HG03565 (cell line): ENCODE data around the gene PIK3R1.

Experiments used
- ATAC-seq: cut with Tn5 transposase; IDR thresholded peaks from one replicate; pipeline ENCODE4 v1.9.1; 2021; ENCODE audit warnings: mild to moderate bottlenecking, moderate library complexity; ENCODE audit not compliant: unreplicated experiment

The PIK3R1 gene

DNA sequence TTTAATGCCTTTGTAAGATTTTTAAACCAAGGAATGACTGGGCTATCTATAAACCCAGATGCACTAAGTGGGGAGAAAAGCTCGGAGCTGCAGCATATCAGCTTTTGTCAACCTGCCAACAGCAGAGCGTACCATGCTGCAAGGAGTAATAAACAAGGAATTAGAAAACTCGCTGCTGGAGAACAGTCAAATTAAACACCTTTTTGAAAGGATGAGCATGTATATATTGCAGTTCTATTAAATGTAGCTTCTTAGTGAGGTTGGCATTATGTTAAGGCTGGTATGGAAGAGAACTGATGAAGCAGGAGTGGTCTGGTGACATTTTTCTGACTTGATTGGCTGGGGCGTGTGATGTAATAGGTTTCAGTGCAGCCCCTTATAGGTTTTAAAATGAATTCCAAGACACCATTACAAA, 74.7 kb downstream of the PIK3R1 start:
- ATAC-seq: no peak

DNA sequence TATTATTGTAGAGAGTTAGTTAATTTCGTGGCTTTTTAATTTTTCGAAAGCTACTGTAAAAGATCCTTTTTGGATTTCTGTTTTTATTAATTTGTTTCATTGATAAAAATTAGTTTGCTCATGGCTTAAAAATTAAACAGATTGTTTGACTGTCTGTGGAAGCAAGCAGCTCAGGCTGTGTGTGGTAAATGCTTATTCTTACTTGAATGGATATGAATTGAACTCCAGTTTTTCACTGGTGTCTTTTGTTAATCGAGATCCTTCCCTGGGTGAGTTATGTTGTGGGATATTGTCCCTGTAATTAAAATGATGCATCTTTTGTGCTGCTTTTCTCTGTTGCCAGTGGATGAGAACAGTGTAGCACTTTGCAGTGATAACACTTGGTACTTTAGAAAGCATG, 75.3 kb downstream of the PIK3R1 start:
- ATAC-seq: no peak

DNA sequence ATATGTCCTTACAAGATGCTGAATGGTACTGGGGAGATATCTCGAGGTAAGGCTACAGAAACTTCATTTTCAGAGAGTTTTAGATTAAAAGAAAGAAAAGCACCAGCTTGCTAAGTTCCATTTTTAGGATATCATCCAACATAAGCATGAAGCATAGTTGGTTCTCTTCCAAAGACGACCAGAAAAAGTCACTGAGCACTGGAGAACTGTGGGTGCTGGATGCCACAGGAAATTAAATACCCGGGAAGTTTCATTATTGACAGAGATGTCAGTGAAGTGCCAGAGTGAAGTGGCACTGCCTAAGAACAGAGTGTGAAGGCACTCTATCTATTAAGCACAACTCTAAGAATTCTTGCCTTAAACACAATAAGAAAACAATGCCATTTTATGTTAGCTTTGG, 76.8 kb downstream of the PIK3R1 start:
- ATAC-seq: no peak

DNA sequence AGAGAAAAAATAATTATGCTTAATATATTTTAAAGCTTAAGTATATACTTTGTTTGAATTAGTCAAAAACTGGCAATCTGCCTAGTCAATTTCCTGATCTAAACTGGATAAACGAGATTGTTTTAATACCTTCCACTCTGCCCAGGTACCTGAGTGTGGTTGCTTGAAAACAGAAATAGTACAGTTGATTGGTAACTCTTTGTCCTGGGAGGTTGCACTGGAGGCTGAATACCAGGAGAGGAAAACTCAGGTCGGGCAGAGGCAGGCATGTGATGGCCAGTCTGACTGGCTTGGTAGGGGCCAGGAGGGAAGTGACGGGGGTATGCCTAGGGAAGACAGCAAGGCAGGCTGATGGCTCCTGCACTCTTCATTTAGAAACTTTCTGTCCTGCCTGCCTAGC, 80.2 kb downstream of the PIK3R1 start:
- no peak for ATAC-seq

DNA sequence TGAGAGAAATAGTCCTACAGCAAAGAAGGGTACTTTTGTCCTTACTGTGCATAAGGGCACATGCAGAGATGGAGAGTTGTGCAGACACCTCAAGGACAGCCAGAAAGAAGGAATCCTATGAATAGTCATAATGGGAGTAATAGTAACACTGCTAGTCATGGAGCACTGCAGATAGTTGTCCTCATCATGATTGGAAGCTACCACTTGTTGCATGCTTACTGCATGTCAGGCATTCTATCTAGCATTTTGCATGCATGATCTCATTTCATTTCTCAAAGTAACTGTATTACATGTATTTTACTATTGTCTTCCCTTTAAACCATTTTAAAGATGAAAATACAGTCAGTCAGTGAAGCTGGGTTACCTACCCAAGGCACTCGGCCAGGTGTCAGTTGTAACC, 81.3 kb downstream of the PIK3R1 start:
- no peak for ATAC-seq

DNA sequence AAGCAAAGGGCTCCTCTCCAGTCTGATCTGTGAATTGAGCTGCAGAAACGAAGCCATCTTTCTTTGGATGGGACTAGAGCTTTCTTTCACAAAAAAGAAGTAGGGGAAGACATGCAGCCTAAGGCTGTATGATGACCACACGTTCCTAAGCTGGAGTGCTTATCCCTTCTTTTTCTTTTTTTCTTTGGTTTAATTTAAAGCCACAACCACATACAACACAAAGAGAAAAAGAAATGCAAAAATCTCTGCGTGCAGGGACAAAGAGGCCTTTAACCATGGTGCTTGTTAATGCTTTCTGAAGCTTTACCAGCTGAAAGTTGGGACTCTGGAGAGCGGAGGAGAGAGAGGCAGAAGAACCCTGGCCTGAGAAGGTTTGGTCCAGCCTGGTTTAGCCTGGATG, 82.1 kb downstream of the PIK3R1 start:
- ATAC-seq: no peak

DNA sequence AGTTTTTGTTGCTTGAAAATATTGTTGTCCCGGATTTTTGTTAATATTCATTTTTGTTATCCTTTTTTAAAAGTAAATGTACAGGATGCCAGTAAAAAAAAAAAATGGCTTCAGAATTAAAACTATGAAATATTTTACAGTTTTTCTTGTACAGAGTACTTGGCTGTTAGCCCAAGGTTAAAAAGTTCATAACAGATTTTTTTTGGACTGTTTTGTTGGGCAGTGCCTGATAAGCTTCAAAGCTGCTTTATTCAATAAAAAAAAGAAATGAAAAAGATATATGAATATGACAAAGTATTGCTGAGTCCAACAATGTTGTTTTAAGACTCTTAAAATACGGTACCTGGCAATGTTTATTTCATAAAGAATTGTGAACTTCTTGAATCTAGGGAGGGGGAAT, 82.9 kb downstream of the PIK3R1 start:
- ATAC-seq: no peak

DNA sequence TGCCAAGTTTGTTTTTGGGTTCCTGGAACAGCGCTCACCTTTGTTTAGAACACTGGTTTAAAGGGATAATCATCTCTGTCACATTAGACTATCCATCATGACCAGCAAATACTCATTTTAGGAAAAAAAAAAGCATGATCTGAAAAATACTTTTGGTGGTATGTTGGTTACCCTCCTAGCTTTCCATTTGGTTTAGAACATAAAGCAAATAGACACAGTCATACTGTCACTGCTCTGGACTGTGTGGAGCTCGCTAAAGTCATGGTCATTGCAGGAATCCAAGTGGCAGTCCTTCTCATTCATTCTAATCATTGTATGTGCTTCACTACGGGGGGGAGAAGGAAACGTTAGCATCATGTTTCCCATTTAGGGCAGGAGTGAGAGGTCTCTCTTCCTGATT, 83.5 kb downstream of the PIK3R1 start:
- ATAC-seq: no peak

DNA sequence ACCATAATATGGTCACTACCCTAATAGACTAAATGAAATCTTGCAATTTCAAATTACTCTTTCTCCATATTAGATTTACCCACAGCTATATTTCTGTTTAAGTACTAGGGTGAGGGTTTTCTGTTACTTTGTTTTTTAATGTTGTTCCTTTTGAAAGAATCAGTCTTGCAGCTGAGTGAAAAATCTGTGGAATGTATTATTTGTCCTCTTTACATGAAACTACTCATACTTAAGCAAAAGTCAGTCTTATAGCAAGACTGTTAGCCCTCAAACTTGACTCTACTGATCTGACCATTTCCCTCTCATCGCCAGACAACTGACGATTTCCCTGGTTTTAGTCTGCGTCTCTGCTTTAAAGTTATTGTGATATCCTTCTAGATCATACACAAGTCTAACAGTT, 84.0 kb downstream of the PIK3R1 start:
- ATAC-seq: no peak

DNA sequence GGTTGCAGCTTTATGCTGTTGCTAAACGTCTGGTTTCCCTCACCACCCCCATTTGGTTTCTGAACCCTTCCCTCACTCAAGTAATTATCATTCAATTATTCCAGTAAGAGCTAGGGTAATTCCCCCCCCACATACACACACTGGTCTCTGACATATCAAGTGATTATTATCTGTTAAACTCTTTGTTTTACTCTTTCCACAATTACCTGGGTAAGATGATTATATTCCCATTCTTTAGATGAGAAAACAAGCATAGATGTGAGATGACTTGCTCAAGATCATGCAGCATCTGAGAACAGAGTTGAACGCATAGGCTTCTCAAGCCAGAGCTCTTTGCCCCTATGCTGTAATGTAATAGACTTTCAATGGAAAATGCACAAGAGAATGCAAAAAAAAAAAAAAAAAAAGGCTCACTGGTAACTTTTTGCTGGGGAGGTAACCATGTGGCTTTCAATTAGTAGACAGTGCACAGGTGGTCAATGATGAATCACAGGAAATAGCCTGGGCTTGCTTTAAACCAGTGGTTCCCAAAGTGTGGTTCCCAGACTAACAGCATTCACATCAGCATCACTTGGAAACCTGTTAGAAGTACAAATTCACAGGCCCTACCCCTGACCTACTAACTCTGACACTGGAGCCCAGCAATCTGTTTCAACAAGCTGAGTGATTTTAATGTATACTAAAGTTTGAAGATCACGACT, 87.6 kb downstream of the PIK3R1 start:
- ATAC-seq: no peak

DNA sequence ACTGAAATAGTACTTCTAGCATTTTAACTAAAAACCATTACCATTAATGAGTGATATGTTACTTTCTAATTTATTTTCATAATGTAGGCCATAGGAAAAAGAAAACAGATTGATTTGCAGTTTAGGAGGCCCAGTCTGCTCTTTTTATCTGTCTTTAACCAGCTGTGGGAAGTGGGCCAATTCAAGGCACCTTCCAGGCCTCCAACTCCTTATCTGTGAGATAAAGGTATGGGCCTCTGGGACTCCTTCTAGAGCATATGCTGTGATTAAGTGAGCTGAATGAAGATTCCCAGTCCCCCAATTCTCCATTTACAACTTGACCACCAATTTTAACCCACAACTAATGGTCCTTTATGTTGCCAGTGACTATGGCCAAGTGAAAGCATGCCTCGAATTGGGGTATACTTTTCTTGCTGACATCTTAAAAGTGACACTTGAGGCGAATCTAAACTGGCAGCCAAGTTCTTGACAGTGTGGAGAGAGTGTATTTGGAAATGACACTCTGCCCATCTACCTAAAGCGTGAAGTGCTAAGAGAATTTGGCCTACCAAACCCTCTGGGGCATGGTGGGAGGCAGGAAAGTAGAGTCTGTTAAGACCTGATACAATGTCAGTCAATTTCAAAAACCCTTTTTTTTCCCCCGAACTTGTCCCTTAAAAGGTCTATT, 88.3 kb downstream of the PIK3R1 start:
- no peak for ATAC-seq

DNA sequence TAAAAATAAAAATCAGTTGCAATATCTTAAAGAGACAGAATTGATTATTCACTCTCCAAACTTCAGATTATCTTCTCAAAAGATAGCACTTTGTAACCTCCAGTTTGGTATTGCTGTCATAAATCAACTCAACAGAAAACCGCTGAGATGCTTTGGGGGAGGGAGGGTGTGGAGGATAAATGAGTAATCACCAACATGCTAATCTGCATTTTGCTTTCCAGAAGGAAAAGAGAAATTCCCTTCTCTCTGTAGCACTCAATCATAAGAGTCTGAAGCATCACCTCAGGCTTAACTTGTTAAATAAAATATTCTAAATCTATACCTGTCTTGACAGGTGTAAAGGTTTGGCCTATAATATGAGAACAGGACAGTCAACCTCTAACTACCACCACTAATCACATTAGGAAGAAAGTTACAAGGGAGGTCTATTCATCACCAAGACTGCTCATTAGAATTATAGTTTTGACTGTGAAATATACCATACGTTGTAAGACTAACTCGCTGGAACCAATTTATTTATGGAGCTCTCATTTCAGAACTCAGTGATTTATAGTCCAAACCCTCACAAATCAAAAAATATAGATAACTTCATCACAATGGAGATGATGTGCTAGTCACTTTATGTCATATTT, 89.0 kb downstream of the PIK3R1 start:
- ATAC-seq: no peak

DNA sequence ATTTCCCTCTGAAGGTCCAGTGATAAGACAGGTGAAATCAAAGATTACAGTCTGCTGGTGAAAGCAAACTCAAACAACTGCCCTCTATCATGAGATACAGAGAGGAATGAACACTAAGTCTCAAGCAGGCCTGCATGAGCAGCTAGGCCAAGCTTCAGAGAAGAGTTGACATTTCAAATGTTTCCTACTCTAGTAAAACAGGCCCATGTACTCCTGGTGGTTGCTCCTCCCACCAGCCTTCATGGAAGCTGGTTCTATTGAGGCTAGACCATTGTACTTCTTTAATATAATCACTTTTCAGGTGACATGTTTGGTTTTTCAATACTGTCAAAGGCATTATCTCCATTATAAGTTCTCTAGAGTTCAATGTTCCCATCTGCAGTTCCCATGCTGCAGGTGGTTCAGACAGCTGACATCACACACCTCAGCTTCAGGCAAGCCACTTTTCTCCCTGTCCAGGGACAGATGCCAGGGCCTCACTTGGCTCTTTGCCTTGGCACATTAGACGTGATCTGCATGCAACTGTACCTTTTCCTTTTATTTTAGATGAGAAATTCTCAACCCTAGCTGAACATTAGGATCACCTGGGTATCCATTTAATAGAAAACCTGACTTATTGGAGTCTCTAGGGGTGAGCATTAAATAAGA, 89.8 kb downstream of the PIK3R1 start:
- ATAC-seq: no peak

DNA sequence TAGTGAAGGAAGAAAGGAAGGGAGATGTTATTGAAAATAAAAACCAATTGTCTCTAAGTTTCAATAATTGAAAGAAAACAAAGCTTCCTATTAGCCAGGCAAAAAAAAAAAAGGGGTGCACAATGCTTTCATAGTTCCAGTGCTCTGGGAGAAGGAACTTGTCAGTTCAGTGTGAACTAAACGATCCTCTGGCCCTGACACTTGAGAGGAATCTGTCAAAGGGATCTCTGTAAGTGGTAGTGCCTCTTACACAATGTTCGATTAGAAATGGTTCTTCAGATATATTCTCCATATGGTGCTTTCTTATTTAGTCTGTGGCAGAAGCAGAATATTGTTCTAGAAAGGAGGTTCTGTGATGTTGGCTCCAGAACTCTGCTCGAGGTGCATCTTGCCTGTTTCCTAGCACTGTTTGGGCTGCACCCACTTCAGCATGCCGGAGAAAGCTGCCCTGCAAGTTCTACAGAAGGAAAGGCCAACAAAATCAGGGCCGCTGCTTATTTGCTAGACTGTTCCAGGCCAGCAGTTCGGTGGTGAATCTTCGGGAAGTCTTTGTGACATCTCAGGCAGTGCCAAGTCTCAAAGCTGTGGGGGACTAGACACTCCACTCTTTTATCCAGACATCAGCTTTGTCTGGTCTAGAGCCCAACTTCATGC, 90.9 kb downstream of the PIK3R1 start:
- no peak for ATAC-seq

DNA sequence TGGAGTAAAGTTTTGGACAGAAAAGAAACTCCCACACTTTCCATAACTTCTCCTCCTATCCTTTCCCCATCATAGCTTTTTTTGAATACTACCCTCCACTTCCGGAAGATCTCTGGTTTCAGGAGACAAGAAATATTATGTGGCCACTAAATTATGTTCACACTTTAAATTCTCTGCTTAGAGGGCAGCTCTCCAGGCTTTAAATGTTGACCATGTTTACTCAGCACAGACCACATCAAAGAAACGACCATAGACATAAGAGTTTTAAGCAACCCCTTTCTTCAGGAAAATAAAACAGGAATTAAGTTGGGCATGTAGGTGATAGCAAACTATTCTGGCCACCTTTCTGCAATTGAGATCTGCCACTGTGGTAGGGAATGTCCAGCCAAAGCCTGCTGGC, 97.8 kb downstream of the PIK3R1 start:
- no peak for ATAC-seq

DNA sequence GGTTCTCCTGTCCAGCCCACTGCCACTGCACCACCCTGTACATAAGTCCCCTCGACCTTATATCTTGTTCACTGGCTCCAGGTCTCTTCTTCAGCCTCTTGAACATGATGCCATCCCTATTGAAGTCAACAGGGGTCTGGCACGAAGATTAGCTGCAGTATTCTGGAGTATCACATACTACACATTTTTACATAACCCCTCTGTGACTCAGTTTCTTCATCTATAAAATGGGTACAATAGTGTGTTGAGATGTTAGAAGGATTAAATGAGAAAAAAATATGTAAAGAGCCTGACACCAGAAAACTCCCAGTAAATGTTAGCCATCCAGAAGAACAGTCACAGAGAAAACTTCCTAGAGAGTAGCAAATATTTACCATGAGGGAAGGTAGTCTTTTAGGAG, 98.9 kb downstream of the PIK3R1 start:
- no peak for ATAC-seq

DNA sequence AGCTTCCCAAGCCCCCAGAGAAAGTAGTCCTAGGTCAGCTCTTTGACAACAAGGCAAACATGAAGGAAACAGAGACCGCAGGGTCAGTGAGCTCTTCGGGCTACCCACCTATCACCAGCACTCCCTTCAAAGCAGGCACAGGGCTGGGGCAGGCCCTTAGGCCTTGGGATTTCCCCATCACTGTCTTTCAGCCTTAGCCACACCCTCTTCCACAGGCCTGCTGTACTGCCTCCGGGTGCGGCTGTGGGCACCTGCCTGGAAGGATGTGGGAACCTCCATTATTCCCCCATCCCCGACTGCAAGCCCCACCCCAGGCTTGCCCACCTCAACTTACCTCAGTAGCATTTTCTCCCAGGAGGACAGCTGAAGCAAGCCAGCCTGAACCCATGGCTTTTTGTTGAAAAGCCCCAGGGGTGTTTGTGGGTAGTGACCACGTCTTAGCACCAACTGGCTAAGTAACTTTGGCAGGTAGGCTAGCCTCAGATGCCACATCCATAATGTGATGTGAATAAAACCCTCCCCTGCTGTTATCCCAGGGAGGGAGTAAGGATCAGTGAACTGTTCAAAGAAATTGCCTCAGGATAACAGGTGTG, 100.2 kb downstream of the PIK3R1 start:
- ATAC-seq: peak; percentile 94

DNA sequence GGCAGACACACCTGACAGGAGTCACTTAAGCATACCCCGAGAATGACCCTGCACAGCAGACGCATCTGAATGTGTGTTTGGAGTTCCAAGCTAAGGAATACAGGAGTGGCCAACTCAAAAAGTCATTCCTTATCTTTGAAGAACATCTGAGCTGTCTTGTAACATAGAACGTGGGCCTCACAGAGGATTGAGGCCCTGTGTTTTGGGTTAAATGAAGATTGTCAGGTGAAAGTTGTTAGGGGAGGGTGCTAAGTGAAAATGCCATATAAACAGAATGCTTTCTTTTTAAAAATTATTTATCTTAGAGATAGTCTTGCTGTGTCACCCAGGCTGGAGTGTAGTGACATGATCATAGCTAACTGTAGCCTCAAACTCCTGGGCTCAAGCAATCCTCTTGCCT, 100.9 kb downstream of the PIK3R1 start:
- no peak for ATAC-seq

DNA sequence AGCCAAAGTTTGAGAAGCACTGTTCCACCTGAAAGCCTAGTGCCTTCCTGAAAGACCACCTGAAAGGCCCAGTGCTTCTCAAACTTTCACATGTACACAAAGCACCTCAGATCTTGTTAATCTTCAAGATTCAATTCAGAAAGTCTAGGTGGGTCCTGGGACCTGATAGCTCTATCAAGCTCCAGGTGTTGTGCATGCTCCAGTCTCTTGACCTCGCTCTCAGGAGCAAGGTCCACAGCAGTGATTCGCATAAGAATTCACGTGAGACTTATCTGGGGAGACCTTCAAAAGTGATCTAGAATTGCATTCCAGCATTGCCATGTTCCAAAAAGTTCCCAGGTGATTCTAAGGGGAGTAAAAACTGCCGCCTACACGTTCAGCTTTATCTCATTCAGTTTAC, 102.1 kb downstream of the PIK3R1 start:
- ATAC-seq: no peak

DNA sequence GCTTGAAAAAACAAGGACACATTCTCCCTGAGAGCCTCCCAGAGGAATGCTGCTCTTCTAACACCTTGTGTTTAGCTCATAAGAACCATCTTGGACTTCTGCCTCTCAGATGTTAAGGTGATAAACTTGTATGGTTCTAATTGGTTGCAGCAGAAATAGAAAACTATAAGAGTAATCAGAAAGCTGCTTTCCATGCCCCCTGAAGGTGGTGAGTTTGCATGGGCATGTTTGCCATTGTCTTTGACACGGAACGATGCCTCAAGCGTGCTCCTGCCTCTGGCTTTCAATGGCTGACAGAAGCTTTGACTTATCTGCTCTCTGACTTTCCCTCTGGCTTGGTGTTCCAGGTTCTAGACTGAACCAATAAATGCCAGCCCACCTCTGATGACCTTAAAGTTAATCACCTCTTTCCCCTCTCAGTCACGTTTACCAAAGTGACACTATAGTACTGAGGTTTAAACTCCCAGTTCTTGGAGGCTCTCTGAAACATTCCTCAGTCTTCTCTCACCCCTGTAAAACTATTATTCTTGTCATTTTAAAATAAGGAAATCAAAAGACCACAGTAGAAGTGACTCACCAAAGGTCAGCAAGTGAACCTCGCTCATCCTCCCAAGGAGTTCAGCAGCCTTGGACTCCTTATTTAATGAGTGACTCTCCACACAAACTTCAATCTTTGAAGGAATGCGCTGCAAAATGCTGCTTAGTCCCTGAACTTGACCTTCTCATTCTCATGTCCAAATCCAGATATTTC, 103.6 kb downstream of the PIK3R1 start:
- no peak for ATAC-seq
